GF-D8 (cell line): ENCODE results near the gene GCLM.

Experiments used
- DNase-seq: peaks from one replicate; lab custom pipeline; 2025; lab: John Stamatoyannopoulos, UW

The GCLM gene

GRCh38 chr1:93846206-93846991 is 62.8 kb downstream of the GCLM start:
- DNase-seq, result peak; percentile 56

DNA sequence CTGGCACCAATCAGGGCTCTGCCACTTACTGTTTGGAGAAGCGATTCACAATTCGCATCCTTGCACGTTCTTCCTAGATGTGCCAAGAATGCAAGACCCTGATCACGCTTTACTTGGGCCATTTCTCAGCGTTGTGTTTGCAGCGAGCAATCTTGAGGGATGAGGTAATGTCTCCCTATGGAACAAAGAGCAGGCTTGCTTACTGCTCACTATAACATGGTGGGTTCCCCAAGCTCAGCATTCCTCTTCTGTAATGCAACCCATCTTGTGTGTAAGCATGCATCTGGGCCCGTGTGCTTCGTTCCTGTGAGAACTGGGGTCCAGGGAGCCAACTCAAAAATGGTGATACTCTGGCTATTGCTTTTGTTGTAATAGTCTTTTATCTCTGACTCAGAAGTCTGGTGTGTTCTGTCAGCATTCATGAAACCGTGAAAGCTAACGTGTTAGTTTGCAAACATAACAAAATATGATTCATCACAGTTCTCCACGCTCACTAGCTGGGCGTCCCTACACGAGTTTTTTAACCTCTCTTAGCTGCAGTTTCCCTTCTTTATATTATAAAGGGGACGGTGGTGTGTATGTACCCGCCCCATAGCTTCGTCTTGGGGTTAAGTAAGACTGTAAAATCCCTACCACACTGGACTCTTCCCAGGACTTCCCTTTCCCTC is 63.6 kb downstream of the GCLM start:
- DNase-seq, result no peak

GRCh38 chr1:93844262-93845045 is 64.8 kb downstream of the GCLM start:
- peak; percentile 36 for DNase-seq

DNA sequence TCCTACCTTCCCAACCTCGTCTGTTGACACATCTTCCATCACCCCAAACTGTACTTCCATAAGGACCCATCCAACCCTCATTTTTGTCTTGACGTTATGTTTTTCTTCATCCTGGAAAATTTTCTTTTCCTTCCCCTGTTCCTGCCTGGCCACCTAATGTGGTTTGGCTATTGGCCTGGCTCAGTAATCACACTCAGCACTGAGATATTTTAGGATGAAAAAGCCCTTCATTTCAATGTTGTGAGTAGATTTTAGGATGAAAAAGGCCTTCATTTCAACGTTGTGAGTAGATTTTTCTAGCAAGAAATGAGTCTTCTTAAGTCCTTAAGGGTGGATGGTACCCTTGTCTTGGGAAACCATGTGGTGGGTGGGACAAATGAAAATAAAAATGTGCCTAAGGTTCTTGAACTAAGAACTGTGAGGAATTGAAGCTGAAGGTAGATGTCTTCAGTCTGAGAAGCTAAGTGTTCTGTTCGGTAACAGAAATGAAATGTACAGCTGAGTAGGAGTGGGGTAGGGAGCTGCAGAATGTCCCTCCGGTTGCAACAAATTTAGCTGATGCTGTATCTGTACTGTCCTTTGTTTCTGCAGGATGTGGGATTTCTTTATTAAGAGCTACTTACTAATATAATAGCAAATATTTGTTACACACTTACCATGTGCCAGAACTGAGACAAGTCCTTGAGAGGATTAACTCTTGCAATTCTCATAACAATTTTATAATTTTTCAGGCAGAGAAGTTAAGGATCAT is 66.3 kb downstream of the GCLM start:
- DNase-seq, result no peak

DNA sequence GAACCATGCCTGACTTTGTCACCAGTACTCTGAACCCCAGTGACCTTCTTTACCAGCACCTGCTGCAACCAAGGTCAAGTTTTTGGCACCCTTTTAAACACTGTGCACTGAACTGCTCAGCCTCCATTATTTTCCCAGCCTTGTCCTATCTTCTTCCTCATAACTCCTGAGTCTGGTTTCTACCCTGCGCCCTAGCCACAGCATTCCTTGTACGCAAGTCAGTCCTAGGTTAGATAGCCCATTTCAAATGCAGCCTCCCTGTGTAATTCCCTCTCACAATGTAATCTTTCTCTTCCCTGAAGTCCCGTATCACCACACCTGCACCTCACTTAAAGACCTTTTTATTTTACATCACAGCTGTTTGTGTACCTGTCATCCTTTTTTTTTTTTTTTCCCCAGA is 67.5 kb downstream of the GCLM start:
- DNase-seq, result no peak

DNA sequence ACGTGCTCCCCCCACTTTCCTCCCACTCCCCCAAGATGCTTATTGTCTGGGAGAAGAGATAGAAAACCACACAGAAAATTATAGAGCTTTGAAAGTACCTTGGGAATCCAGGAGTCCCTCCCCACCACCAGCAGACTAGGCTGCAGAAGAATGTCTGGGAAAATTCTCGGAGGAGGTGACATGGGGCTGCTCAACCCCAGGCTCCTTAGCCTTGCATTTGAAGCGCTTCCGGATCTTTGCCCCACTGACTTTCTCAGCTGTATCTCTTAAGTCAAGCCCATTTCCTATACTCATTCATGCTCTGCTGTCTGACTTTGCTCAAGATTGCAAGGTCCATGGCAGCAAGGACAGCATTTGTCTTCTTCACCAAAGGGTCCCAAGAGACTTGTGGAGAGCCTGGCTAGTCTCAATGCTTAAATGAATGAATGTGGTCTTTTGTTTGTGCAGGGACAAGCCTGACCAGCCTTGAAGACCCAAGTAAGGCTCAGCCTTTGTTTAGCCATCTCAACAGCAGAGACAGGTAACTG is 68.2 kb downstream of the GCLM start:
- no peak for DNase-seq

GRCh38 chr1:93839753-93840152 is 69.5 kb downstream of the GCLM start:
- DNase-seq, result no peak

DNA sequence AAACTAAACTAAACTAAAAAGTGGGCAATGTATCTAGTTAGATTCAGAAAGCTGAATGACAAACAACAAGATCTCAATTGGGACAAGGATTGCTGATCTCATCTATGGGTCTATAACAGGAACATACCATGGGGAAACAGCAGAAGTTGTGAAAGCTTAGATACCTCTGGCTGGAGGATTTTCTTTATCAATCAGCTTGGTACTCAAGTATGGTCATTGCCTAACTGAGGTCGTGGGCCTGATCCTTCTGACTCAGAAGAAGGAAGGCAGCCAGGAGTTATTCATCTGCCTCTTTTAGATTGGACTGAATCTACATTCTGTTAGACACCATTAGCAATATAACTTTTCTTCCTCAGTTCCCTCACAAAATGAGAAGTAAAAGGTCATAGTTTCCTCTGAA is 69.9 kb downstream of the GCLM start:
- DNase-seq, result no peak

GRCh38 chr1:93837961-93838360 is 71.3 kb downstream of the GCLM start:
- no peak for DNase-seq
